ENCODE measurements around the gene ADORA2A.

Gene ADORA2A

GRCh38 chr22:24393012-24393559, 34.3 kb upstream of the ADORA2A start:
- Histone ChIP-seq H3K27ac (no peak overlapping the region), H2AFZ (ENCODE audit: low read depth) (no peak overlapping the region), H4K20me1 (ENCODE audit: insufficient read depth) (no peaks in the 10 kb centered on the region), H3K79me2 (ENCODE audit: insufficient read depth, low read depth) (no peaks in the 10 kb centered on the region), H3K4me2 (no peak overlapping the region), H3K4me3 (IDR thresholded peaks at IDR 0.05; ENCODE audit: insufficient read depth, low read depth, low read length) (no peak overlapping the region), H3K36me3 (ENCODE audit: insufficient read depth) (no peaks in the 10 kb centered on the region), H3K4me1 (ENCODE audit: low read depth, poor library complexity, severe bottlenecking) (peaks cover 26% of the 10 kb centered on the region), H3K9ac (no peak overlapping the region), H3K27me3 (ENCODE audit: insufficient read depth, low read depth) (no peaks in the 10 kb centered on the region)
- TF ChIP-seq CTCF (conservative IDR thresholded peaks at IDR 0.05; ENCODE audit: low read depth, low read length) = no peak

DNA sequence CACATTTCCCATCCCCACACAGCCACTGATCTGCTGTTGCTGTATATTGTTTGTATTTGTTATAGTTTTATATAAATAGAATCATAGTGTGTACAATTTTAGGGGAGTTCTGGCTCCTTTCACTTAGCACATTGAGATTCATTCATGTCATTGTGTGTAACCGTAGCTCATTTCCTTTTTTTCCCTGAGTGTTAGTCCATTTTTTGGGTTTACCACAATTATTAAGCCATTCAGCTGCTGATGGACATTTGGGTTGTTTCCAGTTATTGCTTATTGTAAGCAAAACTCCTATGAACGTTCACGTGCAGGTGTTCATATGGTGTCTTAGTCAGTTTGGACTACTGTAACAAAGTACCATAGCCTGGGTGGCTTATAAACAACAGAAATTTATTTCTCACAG, 33.6 kb upstream of the ADORA2A start:
- no peak overlapping the region for H3K27ac ChIP-seq
- H2AFZ ChIP-seq (ENCODE audit: low read depth) = no peak overlapping the region
- peaks cover 26% of the 10 kb centered on the region for H3K4me1 ChIP-seq (ENCODE audit: low read depth, poor library complexity, severe bottlenecking)
- no peaks in the 10 kb centered on the region for H3K27me3 ChIP-seq (ENCODE audit: insufficient read depth, low read depth)
- no peak for TF ChIP-seq CTCF (conservative IDR thresholded peaks at IDR 0.05; ENCODE audit: low read depth, low read length)
- no peak overlapping the region for H3K4me2 ChIP-seq
- no peak overlapping the region for H3K9ac ChIP-seq
- H3K36me3 ChIP-seq (ENCODE audit: insufficient read depth) = no peaks in the 10 kb centered on the region
- H3K4me3 ChIP-seq (IDR thresholded peaks at IDR 0.05; ENCODE audit: insufficient read depth, low read depth, low read length) = no peak overlapping the region
- H4K20me1 ChIP-seq (ENCODE audit: insufficient read depth) = no peaks in the 10 kb centered on the region
- no peaks in the 10 kb centered on the region for H3K79me2 ChIP-seq (ENCODE audit: insufficient read depth, low read depth)

GRCh38 chr22:24394254-24394653, 33.1 kb upstream of the ADORA2A start:
- Histone ChIP-seq H3K79me2 (ENCODE audit: insufficient read depth, low read depth) (no peaks in the 10 kb centered on the region), H4K20me1 (ENCODE audit: insufficient read depth) (no peaks in the 10 kb centered on the region), H3K27ac (no peak overlapping the region), H3K4me3 (IDR thresholded peaks at IDR 0.05; ENCODE audit: insufficient read depth, low read depth, low read length) (no peak overlapping the region), H3K27me3 (ENCODE audit: insufficient read depth, low read depth) (no peaks in the 10 kb centered on the region), H3K36me3 (ENCODE audit: insufficient read depth) (no peaks in the 10 kb centered on the region), H3K4me2 (no peak overlapping the region), H3K9ac (no peak overlapping the region), H2AFZ (ENCODE audit: low read depth) (no peak overlapping the region), H3K4me1 (ENCODE audit: low read depth, poor library complexity, severe bottlenecking) (peaks cover 26% of the 10 kb centered on the region)
- TF ChIP-seq CTCF (conservative IDR thresholded peaks at IDR 0.05; ENCODE audit: low read depth, low read length) = no peak

DNA sequence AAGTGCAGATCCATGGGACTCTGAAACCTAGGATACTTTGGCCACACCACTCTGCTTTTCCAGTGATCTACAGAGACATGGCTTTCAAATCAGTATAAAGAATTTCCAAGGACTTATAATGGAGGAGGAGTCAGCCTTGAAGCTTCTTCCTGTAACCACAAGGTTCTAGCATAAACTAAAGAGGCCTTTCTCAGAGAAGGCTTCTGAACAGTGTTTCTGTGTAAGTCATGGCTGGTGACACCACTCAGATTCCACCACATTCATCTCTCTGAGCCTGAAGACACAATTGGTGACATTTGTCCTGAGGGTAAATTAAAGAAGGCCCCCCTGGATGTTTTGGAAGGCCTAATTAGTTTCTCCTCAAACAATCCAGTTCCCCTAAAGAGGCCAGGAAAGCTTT, 29.0 kb upstream of the ADORA2A start:
- no peak overlapping the region for H2AFZ ChIP-seq (ENCODE audit: low read depth)
- H3K36me3 ChIP-seq (ENCODE audit: insufficient read depth) = peaks cover 5% of the 10 kb centered on the region; the same call in 1 of the 2 replicates
- no peaks in the 10 kb centered on the region for H3K27me3 ChIP-seq (ENCODE audit: insufficient read depth, low read depth)
- H3K4me3 ChIP-seq (IDR thresholded peaks at IDR 0.05; ENCODE audit: insufficient read depth, low read depth, low read length) = no peak overlapping the region
- no peak overlapping the region for H3K4me2 ChIP-seq
- H4K20me1 ChIP-seq (ENCODE audit: insufficient read depth) = no peaks in the 10 kb centered on the region
- peaks cover 24% of the 10 kb centered on the region for H3K4me1 ChIP-seq (ENCODE audit: low read depth, poor library complexity, severe bottlenecking)
- TF ChIP-seq CTCF (conservative IDR thresholded peaks at IDR 0.05; ENCODE audit: low read depth, low read length) = no peak
- H3K79me2 ChIP-seq (ENCODE audit: insufficient read depth, low read depth) = no peaks in the 10 kb centered on the region
- no peak overlapping the region for H3K27ac ChIP-seq
- no peak overlapping the region for H3K9ac ChIP-seq

Measured in KMS-11 (cell line).